ENCODE data around the gene CYTH4.

Gene CYTH4

DNA sequence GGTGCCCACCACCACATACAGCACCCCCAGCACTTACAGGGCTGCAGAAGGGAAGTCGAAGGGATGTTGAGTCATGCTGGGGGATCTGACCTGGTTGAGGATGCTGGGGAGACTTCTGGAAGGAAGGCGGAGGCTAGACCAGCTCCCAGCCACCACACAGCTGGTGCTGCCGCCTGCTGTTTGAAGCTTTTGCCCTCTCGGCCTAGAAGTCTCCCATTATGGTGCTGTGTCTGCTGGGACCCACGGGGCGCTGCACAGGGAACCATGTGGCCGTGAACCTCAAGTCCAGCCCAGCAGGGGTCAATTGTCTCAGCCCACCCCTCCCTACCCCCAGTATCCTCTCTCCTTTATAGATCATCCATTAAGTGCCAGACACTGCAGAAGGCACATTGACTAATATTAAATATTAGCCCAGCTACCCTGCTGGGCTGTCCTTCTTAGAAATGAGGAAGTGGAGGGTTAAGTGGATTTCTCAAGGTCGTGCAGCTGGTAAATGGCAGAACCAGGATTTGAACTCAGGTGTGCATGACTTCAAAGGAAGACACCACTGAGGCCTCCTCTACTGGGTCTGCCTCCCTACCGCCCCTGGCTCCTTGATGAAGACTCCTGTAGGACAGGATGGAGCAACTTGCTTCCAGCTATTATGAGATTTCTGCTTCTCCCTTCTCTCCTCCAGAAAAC is 49.7 kb downstream of the CYTH4 start:
- FAIRE-seq: no peak

DNA sequence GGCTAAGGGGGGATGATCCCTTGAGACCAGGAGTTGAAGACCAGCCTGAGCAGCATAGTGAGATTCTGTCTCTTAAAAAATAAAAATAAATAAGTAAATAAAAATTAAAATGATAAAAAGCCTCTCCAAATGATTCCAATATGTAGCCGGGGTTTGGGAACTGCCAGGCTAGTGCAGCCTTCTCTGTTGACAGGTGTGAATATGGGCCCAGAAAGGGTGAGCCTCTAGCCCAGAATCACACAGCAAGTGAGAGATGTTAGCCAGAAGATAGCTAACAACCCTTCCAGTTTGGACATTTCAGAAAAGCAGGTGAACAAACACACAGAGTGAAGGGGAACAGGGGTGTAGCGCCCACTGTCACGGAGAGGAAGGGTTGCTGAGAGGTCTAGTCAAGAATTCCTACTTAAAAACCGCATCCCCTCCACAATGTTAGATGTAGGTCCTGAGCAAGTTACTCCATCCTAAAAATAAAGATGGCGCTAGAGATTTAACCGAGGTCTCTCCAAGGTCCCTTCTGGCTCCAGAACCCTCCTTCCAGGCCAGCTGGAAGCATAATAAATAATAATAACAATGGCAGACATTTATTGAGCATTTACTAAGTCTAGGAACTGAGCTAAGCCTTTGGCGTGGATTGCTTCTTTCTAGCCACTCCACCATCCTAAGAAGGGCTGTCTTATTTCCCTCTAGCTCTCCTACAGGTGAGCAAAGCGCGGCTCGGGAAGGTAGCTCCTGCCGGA is 51.6 kb downstream of the CYTH4 start:
- FAIRE-seq: no peak

DNA sequence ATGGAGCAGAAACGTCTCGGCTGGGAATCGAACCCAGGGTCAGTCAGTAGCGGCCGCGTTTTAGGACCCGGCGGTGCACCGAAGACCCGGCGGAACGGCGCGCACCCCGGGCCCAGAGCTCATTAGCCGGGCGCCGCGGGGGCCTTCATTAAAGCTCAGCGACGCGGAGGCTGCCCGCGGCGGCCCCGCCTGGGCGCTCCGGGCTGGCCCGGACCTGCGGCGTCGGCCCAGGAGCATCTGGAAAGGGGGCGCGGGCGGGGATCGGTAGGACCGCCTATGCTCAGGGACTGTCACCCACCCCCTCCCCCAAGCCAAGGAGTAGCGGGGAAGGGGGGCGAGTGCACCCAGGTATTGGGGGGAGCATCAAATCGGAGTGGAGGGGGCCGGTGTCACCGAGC is 52.2 kb downstream of the CYTH4 start:
- FAIRE-seq: no peak

DNA sequence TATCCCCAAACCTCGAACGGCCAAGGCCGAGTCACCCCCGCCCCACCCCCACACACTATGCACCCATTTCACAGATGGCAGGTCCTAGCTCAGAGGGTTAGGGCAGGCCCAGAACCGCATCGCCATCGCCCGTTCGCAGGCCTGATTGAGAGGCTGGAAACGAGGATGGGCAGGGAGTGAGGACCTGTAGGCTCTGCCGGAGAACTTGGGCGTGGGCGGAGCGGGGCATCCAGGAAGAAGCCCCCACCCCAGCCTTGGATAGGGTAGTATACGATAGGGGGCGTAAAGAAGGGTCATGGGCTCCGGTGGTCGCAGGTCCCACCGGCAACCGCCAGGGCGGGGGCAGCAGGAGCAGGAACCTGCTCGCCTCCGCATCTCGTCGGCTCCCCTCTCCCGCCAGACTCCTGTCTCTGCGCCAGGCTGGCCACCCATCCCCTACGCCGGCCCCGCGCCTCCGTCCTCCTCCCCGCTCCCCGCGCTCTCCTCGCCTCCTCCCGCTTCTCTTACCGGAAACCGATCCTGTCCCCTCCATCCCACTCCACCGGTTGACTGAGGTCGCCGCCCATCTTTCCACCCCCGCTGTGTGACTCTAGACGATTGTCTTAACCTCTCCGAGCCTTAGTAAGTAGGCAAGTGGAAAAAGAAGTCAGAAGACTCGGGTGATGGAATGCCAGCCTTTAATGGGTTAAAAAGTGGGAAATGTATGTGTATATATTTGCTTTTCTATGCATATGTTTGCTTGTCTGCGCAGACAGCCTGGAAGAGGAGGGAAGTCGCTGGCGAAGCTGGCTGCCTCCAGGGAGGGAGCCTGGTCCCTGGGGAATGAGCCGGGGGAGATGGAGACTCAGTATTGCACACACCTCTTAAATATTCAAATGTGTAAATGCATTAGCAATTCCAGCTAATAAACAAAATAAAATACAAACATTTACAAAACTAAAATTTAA is 52.8 kb downstream of the CYTH4 start:
- FAIRE-seq: no peak

DNA sequence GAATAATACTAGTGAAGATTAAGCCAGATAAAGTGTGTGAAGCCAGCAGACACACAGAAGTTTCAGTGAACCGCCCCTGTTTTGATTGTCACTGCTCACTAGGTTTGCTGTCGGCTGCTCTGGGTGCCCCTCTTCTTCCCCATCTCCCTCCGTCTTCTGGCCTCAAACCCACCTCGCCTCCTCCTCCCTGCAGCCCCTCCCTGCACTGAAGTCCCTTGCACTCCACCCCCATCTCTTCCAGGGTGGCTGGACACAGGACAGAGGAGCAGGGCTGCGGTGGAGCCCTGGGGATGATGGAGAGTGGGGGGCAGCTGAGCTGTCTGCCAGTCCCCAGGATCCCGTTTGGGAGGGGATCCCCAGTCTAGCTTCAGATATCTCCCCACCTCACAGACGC is 53.5 kb downstream of the CYTH4 start:
- FAIRE-seq: no peak

DNA sequence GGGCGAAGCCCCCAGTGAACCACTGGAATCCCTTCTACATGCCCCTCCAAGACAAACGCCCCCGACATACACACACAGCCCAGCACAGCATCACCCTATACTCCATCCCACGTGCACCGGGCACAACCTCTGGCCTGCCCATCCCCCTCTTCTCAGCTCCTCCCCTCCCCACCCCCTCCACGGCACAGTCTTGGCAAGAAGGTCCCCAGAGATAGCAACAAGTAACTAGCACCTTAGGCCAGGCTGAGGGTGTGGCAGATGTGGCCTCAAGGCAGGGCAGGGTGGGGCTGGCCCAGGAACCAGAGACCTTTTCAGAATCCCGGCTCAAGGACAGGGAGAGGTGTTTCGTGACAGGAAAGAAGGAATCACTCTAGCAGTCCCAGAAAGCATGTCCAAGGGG is 54.3 kb downstream of the CYTH4 start:
- FAIRE-seq: no peak

DNA sequence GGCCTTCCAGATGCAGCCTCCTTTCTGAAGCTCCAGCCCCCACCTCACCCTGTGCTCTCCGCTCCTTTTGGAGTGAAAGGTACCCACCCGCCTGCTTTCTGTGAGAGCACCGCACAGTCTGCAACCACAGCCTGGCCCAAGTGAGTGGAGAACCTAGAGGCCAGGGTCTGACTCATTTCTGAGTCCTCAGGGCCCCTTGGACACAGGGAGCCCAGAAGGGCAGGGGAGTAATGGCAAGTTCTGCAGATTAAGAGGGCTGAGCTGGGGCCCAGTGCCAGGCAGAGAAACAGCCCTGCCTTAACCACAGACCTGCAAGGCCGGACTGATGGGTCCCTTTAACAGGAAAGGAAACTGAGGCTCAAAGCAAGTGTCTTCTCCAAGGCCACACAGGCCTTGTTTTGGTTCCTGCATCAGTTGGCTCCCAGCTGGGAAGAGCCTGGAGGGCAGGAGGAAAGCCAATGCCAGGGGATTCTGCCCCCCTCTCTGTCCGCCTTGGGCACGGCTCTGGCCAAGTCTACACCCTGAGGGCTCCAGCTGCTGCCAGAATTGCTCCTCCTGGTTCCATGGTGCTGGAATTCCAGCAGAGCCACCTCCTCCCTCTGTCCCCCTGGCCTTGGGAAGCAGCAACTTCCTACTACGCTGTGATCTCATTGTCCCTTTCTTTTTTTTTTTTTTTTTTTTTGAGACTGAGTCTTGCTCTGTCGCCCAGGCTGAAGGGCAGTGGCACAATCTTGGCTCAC is 55.1 kb downstream of the CYTH4 start:
- FAIRE-seq: no peak

DNA sequence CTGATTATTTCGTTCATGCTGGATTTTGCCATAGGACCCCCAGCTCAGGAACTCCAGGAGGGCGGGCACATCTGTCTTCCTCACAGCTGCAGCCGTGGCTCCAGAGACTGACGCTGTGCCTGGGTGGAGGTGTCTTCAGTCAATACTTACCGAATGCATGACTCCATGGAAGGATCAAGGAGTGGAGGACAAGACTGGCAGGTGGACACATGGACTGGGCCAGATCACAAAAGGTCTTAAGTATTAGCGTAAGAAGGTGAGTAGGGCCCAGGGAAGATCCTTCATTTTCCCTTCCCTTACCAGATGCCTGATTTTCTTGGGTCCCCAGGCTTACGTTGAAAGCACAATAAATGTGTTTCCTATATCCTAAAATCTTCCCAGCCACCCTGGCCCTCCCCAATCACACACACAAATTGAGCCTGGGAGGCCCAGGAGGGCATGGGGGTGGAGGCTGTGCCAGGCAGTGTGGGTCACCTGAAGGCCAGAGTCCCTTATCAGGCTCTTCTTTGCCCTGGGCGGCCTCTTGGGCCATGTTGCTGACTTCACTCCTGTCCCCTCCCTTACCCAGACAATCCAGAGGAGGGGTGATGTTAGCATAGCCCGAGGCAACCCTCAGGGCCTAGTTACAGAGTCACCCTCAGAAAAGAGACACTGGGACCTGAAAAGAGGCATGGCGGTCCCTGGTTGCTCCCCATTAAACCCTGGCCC is 56.4 kb downstream of the CYTH4 start:
- FAIRE-seq: no peak

DNA sequence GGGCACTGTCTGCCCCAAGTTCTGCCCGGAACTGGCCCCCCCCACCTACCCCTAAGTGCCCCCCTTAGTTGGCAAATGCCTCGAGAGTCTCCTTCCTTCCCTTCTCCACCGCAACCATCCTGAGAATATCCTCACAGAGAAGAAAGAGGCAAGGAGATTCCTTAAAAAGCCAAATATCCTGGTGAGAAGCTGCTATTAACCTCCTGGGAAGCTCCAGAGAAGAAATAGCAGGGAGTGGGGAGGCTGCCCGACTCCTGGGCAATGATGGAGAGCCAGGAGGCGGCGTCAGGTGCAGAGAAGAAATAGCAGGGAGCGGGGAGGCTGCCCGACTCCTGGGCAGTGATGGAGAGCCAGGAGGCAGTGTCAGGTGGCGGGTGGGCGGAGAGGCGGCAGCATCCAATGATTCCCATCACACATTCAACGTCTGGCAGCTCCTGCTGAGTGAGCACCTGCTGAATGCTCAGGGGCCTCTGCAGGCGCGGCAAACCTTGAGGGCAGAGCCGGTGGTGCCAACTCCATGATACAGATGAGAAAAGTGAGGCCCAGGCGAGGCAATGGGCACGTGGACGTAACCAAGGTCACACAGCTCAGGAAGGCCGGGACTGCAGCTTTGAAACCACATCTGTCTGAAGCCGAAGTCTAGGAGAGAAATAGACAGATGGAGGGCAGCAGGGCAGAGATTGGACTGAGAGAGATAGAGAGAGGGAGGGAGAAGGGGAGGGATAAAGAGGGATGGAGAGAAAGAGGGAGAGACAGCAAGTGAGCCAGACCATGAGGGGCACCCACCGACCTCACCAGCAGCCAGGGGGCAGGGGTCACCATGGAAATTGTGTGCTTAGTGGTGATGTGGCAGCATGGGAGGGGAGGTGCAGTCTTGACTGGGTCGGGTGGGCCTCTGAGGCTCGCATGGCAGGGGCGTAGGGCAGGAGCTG is 58.3 kb downstream of the CYTH4 start:
- FAIRE-seq: no peak

DNA sequence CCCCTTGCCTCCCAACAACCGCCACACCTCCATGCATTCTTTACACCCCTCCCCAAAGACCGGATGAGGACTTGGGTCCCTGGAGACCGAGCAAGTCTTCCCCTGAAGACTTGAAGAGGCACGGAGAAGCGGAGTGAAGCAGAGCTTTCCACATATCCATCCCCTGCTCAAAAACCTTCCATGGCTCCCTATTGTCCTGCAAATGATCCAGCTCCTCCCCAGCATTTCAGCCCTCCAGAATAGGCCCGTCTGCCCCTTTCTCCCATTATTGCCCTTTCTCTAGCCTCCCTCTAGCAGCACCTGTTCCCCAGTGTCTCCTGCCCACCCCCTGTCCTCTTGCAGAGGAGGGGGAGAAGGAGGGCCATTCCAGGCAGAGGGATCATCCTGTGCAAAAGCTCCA is 59.8 kb downstream of the CYTH4 start:
- no peak for FAIRE-seq

DNA sequence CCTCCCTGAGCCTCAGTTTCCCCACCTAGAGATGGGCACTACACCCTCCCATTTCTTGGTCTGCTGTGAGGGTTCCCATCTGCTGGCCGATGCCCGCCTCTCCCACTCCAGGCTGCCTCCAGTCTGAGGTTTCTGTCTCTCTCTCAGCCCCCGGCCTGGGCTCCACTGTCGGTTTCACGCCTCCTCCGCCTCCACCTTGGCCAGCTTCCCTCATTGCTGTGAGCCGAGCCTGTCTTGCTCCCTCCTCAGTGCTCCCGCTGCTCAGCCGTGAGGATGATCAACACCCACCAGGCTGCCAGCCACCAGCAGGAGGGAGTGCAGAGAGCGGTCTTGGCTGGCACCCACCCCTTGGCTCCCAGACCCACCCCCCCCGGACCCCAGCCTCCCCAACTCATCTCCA is 61.0 kb downstream of the CYTH4 start:
- no peak for FAIRE-seq

DNA sequence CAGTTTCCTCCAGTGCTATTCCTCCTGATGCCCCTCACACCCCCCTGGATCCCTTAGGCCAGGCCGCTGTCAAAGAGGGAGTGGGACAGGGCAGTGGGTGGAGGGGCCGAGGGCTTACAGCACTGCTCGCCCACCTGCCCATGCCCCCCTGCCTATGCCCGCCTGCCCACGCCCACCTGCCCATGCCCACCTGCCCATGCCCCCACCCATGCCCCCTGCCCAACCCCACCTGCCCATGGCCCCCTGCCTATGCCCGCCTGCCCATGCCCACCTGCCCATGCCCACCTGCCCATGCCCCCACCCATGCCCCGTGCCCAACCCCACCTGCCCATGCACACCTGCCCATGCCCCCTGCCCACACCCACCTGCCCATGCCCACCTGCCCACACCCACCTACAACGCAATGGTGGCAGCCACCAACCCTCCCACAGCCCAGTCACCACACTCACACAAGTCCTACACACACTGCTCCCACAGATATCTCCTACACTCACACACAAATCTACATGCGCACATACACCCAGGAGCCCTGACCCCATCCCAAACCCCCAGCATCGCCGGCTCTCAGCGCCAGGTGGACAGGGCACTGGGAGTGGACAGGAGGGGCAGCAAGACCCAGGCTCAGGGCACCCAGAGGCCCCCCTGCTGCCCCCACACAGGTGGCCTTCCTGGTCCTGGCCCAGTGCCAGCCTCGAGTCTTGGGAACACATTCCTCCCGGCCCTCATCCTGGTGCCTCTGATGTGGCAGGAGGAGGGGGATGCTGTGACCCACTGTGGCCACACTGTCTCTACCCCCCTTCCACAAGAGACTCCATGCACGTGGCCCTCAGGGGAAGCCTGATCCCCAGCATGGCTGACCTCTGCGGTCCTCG is 61.8 kb downstream of the CYTH4 start:
- FAIRE-seq: no peak

DNA sequence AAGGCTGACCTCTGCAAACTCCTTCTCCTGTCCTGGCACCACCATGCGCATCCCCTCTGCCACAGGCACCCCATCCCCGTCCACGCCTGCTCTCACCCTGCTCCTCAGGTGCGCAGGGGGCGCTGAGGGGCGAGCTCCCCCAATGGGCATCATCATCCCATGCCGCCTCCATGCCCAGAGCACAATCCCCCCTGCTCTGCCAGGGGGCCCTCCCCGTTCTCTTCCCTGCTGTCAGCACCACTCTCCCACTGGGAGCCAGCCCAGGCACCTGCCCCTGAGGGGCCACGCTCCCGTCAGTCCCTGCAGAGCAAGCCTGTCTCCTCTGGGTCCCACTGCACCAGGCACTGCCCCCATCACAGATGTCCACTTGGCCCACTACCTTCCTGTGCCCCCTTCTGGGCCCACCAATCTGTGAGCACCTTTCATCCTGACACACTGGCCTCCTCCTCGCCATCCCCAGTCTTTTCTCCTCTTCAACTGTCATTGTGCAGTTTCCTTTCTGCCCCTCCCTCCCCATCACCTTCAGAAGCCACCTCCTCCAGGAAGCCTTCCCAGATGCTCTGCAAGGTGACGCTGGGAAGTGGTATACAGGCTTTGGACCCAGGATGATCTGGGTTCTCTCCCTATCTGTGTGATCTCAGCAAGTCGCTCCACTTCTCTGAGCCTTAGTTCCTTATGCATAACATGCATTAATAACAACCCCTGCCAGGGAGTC is 62.6 kb downstream of the CYTH4 start:
- no peak for FAIRE-seq

DNA sequence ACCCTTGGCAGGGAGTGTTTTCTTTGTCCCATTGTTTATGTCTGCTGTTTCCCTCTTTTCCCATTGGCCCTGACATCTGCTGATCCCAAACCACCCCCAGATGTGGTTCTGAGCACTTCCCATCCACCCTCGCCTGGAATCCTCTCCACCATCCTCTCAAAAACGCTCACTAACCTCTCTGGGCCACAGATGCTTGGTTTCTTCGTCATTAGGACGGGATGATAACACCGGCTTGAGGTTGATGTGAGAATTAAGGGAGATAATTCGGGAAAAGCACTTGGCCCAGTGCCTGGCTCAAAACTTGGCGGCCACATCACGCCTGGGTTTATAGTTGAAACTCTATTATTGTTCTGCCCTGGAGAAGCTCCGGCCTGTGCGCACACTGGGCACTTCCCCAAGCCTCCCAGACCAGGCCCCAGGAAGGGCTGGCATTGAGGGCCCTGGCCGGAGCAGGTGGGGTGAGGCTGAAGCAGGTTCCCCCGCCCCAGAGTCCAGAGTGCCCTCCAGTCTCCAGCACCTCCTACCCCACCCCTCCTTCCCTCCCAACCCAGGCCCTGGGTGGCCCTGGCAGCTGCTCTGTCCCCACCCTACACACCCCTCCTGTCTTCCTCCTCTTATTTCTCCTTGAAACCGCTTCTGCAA is 63.7 kb downstream of the CYTH4 start:
- FAIRE-seq: no peak

DNA sequence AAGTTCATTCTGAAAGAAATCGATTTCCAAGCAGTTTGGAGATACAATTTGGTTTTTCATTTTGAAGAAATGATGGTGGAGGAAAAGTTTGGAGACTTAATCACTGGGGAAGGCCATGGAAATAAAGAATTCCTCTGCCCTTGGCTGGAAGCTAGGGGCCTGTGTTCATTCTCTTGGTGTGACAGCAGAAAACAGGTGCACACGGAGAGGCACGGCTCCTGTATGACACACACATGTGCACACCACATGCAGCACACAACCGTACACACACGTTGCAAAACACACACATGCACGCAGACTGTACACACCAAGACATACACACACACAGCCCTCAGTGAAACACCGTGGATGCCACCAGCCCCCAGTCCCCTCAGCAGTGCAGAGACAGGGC is 64.2 kb downstream of the CYTH4 start:
- no peak for FAIRE-seq

DNA sequence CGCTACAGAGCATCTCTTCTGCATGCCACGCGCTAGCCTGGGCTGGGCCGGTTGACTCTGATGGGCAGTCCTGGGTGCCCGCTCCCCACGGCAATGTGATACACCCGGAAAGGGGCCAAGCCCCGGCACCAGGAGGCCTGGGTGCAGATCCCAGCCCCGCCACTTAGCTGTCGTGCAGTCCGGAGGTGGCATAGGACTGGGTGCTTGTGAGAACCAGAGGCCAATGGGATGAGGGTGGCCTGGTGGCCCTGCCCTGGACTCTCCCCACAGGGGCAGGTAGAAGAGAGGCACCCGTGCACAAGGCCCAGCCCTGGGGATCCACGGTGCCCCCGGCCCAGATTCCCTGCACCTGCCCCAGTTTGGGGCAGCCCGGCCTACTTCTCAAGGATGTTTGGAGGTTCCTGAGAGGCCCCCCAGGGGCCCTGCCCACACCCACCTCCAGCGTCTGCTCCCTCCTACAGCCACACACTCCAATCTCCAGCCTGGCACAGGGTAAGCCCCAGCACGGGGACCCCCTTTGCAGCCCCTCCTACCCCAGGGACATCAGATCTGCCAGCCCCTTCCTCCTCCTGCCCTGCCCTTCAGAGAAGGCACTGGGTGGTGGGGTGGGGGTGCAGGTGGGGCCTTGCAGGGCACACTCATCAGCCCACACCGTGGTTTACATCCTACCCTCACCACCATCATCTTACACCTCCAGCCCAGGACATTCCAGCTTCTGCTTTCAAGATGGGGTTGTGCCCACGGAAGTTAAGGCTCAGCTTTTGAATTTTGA is 66.9 kb downstream of the CYTH4 start:
- FAIRE-seq: no peak

DNA sequence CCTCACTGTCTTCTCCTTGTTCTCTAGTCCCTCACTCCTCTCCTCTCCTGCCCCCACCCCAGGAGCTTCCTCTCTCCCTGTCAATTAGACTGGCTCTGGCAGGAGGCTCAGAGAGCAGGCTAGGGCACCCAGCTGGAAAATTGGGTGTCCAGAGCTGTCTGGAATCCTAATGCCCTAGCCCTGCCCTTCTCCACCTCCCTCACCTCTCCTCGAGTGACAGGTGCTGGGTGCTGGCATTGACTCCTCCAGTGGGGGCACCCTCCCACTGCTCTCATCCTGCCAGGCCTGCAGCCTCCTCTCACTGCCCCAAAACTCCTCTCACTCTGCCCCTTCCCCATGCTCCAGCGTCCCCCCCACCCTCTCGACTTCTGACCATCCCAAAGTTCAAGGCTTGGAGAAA is 68.9 kb downstream of the CYTH4 start:
- FAIRE-seq: no peak

DNA sequence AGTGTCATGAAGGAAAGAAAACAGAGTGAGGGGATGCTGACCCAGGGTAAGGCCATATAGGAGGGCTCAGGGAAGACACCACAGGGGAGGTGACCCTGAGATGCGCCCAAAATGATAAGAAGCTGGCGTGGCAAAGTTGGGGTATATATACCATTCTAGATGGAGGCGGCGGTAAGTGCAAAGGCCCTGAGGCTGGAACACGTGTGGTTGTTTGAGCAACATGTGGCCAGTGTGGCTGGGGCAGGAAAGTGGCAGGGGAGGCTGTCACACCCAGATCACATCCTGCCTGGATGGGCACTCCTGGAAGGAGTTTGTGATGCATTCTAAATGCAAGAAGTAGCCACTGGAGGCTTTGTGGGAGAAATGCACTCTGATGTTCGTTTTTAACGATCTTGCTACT is 70.2 kb downstream of the CYTH4 start:
- FAIRE-seq: no peak
